ENCODE measurements around the gene AIPL1. TPM values are rescaled to one million over a fixed set of nuclear protein-coding genes. Genes with fewer than 3 reads are reported as not detected.
"Not testable (repeated sequence)": the region's sequence is repeated elsewhere in the genome, so short reads cannot be mapped to it uniquely, and the experiment has no call there.

AIPL1 gene, protein sequence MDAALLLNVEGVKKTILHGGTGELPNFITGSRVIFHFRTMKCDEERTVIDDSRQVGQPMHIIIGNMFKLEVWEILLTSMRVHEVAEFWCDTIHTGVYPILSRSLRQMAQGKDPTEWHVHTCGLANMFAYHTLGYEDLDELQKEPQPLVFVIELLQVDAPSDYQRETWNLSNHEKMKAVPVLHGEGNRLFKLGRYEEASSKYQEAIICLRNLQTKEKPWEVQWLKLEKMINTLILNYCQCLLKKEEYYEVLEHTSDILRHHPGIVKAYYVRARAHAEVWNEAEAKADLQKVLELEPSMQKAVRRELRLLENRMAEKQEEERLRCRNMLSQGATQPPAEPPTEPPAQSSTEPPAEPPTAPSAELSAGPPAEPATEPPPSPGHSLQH
- not detected for total RNA-seq
- long read RNA-seq: 0 reads

DNA sequence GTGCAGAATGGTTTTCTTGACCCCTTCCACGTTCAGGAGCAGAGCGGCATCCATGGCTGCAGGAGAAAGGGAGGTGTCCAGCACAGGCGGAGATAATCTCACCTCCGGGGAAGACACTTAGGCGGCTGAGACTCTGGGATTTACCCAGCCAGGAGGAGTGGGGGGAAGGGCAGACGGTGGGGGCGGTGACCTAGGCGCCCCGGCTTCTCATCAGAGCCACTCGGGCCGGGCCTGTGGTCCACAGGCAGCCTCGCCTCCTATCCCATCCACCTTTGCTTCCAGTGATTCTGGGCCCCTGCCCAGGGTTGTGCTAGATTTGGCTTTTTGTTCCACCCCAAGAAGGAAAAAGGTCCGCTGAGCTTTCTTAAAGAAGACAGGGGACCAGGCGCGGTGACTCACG is at the start of gene AIPL1:
TSS of gene AIPL1 (minus strand) at position 71 of the 400 bp plus-strand sequence. CDS start at position 54, 17 bp downstream.
- DNase-seq (no peak), ATAC-seq (no peak)
- intact Hi-C loops (cut with DNase I, micrococcal nuclease): no loop called here

DNA sequence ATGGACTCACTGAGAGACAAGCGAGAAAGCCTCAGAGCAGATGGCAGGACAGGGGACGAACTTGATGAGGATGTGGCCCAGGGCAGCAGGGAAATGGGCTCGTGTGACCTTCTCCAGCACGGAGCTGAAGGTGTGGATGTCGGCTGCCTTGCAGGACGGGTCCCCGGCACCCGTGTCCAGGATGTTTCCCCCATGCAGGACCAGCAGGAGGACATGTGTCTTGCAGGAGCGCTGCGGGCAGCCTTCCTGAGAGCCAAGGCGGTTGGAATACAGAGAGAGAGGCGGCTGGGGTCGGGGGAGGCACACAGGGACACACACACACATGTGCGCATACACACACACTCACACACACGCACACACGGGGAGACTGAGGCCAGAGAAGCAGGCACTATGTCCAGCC is 48.6 kb upstream of the AIPL1 start:
- ATAC-seq: no peak
- intact Hi-C loops (cut with DNase I, micrococcal nuclease): no loop called here
- no peak for DNase-seq

DNA sequence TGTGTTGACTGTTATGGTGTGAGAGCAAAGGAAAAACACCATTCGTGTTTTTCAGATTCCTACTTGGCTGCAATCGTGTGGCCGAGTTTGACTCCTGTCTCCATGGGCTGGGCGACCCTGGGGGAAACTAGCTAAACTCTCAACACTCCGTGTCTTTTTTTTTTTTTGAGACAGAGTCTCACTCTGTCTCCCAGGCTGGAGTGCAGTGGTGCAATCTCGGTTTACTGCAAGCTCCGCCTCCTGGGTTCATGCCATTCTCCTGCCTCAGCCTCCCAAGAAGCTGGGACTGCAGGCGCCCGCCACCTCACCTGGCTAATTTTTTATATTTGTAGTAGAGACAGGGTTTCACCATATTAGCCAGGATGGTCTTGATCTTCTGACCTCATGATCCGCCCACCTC is 47.9 kb upstream of the AIPL1 start:
- intact Hi-C loops (cut with DNase I, micrococcal nuclease); ATAC-seq; DNase-seq: not testable (repeated sequence)

DNA sequence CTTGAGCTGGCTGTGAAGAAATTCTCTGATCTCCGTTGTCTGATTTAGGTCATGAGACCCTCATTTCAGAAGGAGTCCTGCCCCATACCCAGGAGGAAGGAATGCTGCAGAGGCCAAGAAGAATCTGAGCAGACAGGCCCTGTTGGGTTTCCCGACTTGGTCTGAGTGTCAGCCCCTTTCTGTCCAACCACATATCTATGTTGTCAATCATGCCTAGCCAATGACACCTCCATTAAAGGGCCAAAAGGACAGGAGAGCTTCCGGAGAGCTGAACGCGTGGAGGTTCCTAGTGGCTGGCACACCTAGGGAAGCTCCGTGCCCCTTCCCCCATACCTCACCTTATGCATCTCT is 47.2 kb upstream of the AIPL1 start:
- ATAC-seq: no peak
- intact Hi-C loops (cut with DNase I, micrococcal nuclease): no loop called here
- DNase-seq: no peak

DNA sequence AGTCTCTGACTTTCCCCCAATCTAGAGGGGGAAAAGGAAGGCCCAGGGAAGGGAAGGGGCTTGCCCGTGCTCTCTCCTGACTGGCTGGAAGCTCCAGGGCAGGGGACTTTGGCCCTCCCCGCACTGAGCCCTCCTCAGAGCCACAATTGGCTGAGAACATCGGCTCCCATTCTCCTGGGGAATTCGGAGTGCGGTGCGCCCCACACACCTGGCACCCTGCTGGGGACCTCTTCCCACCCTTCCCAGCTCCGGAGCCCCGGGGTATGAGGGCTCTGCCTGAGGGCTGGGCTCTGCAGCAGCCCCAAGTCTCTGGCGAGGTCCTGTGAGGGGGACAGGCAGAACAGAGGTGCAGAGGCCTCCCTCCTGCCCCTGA is 45.4 kb upstream of the AIPL1 start:
- ATAC-seq (no peak), DNase-seq (no peak)
- intact Hi-C loops (cut with DNase I, micrococcal nuclease): no loop called here

DNA sequence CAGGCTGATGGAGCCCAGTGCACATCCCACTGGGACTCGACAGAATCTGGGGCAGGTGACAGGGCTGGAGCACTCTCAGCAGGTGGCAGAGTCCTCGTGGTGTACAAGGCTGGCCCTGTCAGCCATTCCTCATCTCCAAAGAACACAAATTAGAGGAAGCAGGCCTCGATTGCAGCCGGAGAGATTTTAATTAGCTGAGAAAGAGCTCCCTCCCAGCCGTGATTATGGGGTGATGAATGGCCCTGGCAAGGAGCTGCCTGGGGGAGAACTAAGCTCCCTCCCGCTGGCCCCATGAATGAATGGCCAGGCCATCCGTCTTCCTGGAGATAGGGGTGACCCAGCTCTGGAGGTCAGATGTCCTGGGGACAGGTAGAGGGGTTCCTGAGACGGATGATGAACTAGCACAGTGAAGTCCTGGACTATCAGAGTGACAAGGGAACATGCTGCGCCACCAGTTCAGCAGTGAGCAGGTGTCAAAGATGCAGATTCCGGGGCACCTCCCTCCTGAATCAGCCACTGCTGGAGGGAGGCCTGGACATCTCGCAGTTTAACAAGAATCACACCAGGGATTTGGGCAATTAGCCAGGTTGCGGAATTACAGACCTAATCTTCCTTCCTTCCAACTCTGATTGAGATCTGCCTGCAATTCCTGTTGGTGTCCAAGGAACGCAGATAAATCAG is 44.8 kb upstream of the AIPL1 start:
- DNase-seq (no peak), ATAC-seq (no peak)
- intact Hi-C loops (cut with DNase I, micrococcal nuclease): no loop called here

DNA sequence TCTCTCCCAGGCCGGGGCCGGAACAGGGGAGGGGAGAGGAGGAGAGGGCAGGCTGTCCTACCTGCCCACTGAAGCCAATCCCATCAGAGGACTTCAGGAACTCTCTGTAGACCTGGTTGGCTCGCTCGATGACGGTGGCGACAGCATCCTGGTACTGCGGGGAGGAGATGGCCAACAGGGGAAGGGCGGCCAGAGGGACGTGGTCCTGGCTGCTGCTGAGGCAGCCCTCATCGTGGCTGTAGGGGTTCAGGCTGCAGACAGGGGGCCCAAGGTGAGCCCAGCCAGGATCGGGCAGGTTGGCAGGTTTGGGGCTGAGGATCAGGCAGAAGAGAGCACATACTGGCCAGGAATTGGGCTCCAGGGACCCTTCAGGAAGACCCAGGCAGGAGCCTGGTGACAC is 43.6 kb upstream of the AIPL1 start:
- DNase-seq (no peak), ATAC-seq (no peak)
- intact Hi-C loops (cut with DNase I, micrococcal nuclease): no loop called here

DNA sequence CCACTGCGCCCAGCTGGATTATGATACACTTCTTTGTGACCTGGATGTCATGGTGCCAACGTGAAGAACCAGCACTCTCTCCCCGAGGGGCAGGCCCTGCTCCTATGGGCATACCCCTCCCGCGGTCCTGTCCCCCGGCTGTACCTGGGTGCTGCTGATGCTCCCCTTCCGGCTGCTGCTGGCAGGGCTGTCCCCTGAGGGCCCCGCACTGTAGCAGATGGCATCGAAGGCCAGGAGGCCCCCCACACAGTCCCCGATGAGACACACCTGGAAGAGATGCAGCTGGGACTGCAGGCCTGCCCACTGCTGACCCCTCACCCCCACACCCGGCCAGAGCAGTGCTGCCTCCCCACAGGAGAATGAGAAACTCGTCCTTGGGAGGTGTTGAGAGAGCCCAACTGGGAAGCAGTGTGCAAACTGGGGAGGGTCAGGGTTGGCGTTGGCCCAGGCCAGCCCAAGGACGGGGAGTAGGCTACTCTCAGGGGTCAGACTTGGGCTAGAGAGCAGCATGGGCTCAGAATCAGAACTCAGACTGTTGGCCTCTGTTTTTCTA is 43.0 kb upstream of the AIPL1 start:
- no peak for DNase-seq
- ATAC-seq: no peak
- intact Hi-C loops (cut with DNase I, micrococcal nuclease): no loop called here

DNA sequence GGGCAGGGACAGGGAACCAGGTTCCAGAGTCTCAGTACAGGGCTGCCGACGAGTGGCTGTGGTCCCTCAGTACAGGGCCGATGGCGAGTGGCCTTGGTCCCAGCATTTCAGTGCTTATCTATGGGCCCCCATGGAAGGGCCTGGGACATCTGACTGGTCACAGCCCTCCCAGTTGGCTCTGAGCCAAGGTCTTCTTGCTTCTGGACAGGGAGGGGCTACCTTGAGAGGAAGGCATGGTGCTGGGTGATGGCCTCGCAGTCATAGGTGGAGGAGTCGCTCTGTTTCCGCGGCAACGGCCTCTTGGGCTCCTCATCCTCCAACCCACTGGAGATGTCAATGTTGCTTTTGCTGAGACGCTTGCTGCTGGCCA is 41.9 kb upstream of the AIPL1 start:
- DNase-seq (no peak), ATAC-seq (no peak)
- intact Hi-C loops (cut with DNase I, micrococcal nuclease): no loop called here

DNA sequence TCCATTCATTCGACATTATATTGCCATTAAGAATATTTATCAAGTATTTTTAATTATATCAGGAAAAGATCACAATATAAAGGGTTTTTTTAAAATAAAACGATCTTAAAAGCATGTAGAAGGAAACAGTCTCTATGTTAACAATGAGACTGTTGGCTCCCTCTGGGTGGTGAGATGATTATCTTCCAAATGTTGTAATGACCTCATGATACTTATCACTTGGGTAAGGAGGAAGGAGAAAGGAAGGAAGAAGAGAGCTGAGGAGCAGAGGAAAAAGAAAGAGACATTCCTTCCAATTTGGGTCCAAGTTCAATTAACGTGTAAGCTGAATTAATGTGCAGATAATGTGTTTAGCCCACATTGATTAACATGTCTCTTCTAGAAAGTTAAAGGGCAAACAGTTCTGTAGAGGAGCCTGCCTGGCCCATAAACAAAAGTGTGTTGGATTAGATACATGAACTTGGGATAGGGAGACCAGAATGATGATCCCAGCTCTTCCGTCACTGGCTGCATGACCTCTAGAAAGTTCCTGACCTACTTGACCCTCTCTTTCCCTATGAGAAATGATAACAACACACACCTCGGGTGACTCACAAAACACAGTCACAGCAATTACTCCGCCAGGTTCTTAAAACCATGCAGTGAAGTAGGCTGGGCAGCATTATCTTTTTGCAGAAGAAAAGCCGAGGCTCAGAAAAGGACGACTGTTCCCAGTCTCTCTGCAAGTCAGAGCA is 41.3 kb upstream of the AIPL1 start:
- no peak for DNase-seq
- ATAC-seq: no peak
- intact Hi-C loops (cut with DNase I, micrococcal nuclease): no loop called here

DNA sequence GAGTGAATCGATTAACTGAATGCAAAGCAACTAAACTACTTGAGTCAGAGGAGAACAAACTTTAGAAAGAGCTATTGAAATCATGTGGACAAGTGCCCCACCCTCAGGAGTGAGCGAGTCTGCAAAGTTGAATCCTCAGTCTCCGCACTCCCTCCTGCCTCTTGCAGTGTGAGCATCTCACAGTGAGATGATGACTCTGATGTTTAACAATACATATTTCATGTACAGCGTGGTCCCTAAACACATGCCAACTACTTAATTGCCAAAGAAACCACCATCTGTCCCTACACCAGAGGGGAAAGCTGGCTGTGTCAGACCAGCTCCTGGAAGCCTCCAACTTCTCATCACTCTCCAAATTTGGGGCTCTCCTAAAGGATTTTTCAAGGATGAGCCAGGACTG is 40.5 kb upstream of the AIPL1 start:
- ATAC-seq (no peak), DNase-seq (no peak)
- intact Hi-C loops (cut with DNase I, micrococcal nuclease): no loop called here

DNA sequence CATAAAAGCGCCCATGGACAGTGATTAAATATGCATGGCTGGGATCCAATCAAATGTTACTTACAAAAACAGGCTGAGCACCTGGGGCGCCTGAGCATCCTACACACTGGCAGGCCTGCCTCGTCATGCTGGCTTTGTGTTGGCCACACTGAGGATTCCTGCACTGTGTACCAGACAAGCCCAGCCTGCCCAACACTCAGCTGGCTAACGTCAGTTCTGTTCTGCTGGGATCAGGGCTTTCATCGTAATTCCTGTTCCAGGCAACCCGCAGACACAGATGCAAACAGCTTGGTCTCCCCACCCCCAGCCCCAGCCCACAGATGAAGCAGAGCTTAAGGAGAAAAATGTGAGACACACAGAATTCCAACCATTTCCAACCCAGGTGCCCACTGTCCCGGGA is 40.0 kb upstream of the AIPL1 start:
- intact Hi-C loops (cut with DNase I, micrococcal nuclease): no loop called here
- no peak for ATAC-seq
- no peak for DNase-seq

DNA sequence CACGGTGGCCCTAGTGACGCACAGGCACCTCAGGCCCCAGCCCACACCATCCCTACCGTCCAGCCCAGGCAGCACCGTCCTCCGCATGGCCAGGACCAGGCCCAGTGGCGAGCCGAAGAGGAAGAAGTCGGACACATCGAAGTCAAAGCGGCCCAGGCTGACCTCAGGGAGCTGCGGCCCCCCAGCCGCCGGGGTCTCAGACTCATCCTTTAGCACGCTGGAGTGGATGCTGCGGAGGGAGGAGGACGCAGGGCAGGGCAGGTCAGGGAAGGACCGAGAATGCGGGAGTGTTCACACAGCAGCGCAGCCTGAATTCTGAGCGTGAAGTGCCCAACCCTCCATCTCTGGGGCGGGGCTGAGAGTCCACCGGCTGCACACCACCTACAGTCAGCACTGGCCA is 39.5 kb upstream of the AIPL1 start:
- ATAC-seq (no peak), DNase-seq (no peak)
- intact Hi-C loops (cut with DNase I, micrococcal nuclease): no loop called here

DNA sequence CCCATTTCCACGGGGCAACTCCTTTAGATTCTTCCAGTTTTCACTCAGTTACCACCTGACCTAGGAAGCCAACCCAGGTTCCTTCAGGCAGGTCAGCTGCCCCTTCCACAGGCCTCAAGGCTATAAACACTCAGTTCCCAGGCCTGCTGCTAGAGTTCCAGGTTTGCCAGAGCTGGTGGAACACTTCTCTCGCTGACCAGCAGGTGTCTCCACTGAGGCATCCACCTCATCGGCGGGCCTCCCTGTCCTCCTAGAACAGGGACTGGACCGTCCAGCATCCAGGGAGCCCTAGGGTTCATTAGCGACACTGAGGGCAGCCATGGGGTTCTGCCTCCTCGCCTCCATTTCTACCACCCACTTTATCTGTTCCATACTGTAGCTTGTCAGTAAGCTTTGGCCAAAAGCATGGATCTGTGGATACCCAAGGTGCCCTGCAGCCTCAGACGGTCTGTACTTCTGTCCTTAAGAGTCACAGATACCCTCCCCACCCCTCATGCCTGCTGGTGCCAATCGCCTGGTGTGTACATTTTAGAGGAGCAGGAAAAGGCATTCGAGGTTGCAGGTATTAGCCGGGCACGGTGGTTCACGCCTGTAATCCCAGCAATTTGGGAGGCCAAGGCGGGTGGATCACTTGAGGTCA is 38.3 kb upstream of the AIPL1 start:
- intact Hi-C loops (cut with DNase I, micrococcal nuclease): no loop called here
- DNase-seq (peak; percentile 69 to 83), ATAC-seq (peak; percentile 89)

DNA sequence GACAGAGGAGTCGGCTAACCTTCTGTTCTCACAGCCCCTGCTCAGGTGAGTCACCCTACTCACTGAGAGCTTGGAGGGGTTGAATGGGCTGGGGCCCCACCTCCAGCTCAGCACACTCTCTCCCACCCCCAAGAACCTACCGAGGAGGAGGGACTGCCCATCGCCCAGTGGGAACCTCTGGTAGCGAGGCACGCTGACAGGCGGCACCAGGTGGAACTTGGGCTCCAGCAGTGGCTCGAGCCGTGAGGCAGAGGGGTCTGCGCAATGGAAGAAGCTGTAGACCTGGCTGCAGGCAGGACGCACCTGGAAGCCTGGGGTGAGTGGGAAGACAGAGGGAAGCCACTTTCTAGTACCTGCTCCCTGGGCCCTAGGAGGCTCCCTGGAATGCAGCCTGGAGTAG is 37.6 kb upstream of the AIPL1 start:
- ATAC-seq (no peak), DNase-seq (no peak)
- intact Hi-C loops (cut with DNase I, micrococcal nuclease): no loop called here

DNA sequence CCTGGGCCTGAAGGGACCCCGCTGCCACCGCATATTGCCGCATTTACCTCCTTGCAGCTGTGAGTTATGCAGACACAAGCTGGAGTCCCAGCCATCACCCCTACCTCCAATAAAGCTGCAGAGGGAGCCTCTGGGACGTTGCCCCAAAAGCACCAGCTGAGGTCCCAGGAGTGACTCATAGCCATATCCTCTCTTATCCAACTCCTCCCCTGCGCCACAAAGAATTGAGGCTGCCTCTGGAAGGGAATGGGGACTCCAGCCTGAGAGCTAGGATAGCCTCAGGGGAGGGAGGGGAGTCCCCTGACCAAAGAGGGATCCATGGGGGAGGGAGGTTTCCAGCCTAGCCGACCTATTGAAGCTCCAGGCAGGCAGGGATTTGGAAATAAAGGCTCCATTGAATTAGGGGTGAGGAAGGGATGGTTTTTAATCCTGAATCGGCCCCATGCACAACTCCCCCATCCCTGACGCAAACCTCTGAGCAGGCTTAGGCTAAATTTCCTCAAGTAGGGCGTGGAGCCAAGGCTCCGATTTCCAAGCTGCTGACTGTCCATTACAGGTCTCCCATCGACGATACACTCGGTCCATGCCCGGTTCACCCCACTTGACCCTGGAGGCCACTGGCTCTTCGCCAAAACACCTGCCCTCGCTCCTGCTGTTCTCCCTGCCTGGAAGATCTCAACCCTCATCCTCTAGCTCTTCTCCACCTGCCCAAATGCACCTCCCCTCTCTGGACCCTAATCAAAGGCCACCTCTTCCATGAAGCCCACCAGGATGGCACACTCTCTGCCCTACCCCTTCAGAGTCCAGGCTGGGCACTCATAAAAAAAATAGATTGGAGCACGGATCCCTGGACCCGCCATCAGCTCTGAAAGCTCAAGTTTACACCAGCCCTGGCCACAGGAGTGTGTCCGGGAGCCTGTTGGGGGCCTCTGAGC is 36.9 kb upstream of the AIPL1 start:
- intact Hi-C loops (cut with DNase I, micrococcal nuclease): no loop called here
- DNase-seq: no peak
- ATAC-seq: no peak

DNA sequence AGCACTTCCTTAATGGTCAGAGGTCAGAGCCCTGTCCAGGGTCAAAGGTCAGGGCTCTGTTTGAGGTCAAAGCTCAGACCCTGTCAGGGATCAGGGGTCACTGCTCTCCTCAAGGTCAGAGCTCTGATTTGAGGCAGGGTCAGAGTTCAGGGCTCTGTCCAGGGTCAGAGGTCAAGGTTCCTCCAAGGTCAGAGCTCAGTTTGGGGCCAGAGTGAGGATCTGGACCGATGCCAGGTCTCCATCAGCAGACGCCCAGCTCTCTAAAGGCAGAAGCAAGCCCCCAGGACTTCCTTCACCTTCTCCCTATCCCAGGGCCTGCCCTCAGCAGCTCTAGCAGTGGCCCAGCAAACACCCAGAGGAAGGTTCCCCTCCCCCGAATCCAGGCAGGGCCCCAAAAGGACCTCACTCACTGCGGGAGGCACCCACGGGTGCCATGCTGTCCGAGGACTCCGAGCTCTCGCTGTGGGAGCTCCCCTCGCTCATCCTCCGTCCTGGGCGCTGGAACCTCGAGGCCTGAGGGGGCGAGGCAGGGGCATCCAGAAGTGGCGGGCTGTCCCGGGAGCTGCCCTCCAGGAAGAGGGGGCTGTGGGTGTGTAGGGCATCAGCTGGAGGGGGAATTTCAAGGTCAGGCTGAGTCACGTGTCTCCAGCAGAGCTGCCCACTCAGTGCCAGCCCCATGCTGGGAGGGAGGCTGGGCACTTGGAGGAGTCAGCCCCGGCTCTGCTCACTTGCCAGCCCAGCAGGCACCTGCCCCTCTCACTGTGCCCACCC is 36.0 kb upstream of the AIPL1 start:
- no peak for ATAC-seq
- DNase-seq: no peak
- intact Hi-C loops (cut with DNase I, micrococcal nuclease): no loop called here
